H1 (cell line): ENCODE results near the gene CRHR2. TPM values are rescaled to one million over a fixed set of nuclear protein-coding genes. Genes with fewer than 3 reads are reported as not detected.

ENCODE experiments used
- CTCF ChIA-PET: fragments of 300-600 bp; sonication (Branson Sonifier 250); formaldehyde crosslinking; loops from one replicate; lab custom pipeline; 2021; ENCODE audit not compliant: partially characterized antibody; lab: Charles Lee
- POLR2A ChIA-PET: fragments of 300-600 bp; sonication (Branson Sonifier 250); formaldehyde crosslinking; loops from one replicate; lab custom pipeline; 2021; ENCODE audit warnings: inconsistent platforms; ENCODE audit not compliant: partially characterized antibody; lab: Charles Lee
- DNase-seq, 2 experiments: peaks; one replicate each; pipeline versions ENCODE4 v3.0.0 to v3.0.0-alpha.2; 2010 to 2022; ENCODE audit warnings: low spot score in 2 of 2, low read depth in 1 of 2, mixed read lengths in 1 of 2
- FAIRE-seq: peaks from 2 replicates; lab custom pipeline; 2011; peaks lifted over from hg19 to GRCh38; lab: Jason Lieb, UNC
- H2AFZ ChIP-seq: 2 replicates; pipeline ENCODE4 v1.8.1; 2012; ENCODE audit warnings: low read length, inconsistent platforms
- H2AK5ac ChIP-seq: 2 replicates; pipeline ENCODE4 v1.6.1; 2013; ENCODE audit warnings: low read depth, low read length
- H2BK120ac ChIP-seq: replicated peaks from 2 replicates; pipeline ENCODE3; 2013; ENCODE audit warnings: low read depth, low read length, inconsistent platforms
- H2BK12ac ChIP-seq: 2 replicates; pipeline ENCODE4 v1.6.1; 2013; ENCODE audit warnings: low read depth, low read length
- H2BK15ac ChIP-seq: 2 replicates; pipeline ENCODE4 v1.6.1; 2013; ENCODE audit warnings: low read length
- H2BK20ac ChIP-seq: 2 replicates; pipeline ENCODE4 v1.6.1; 2013; ENCODE audit warnings: low read length
- H2BK5ac ChIP-seq: 2 replicates; pipeline ENCODE4 v1.6.1; 2013; ENCODE audit warnings: low read depth, low read length
- H3K14ac ChIP-seq: 2 replicates; pipeline ENCODE4 v1.6.1; 2013; ENCODE audit warnings: inconsistent platforms; ENCODE audit not compliant: insufficient read length
- H3K18ac ChIP-seq: 2 replicates; pipeline ENCODE4 v1.6.1; 2013; ENCODE audit warnings: low read length; ENCODE audit errors: extremely low read depth
- H3K23ac ChIP-seq: 2 replicates; pipeline ENCODE4 v1.6.1; 2013; ENCODE audit warnings: inconsistent platforms; ENCODE audit not compliant: insufficient read length
- H3K23me2 ChIP-seq: 2 replicates; pipeline ENCODE4 v1.6.1; 2013; ENCODE audit warnings: low read depth, low read length
- H3K27ac ChIP-seq: 2 replicates; pipeline ENCODE4 v1.6.1; 2011; ENCODE audit warnings: low read depth, low read length, inconsistent platforms
- H3K27me3 ChIP-seq, 4 experiments: replicated peaks in 1 of 4; 1 replicate in 1 of 4; 2 replicates in 3 of 4; pipeline versions ENCODE4 v1.6.1 to v1.8.1; 2011 to 2013; ENCODE audit warnings: low read length in 3 of 4, mild to moderate bottlenecking in 3 of 4, inconsistent platforms in 2 of 4, mixed read lengths in 2 of 4, moderate library complexity in 1 of 4; ENCODE audit not compliant: control insufficient read depth in 3 of 4, insufficient read depth in 3 of 4; ENCODE audit errors: extremely low read depth in 1 of 4
- H3K36me3 ChIP-seq, 4 experiments: 2 replicates each; pipeline versions ENCODE4 v1.6.1 to v1.8.1; 2011 to 2013; ENCODE audit warnings: mild to moderate bottlenecking in 4 of 4, low read length in 3 of 4, moderate library complexity in 2 of 4, control low read depth in 1 of 4, inconsistent platforms in 1 of 4; ENCODE audit not compliant: insufficient read depth in 4 of 4, control insufficient read depth in 2 of 4
- H3K4ac ChIP-seq: replicated peaks from 2 replicates; pipeline ENCODE3; 2013; ENCODE audit warnings: low read length, low read depth, mixed read lengths, inconsistent platforms; ENCODE audit not compliant: insufficient read length
- H3K4me1 ChIP-seq, 4 experiments: replicated peaks in 1 of 4; 1 replicate in 1 of 4; 2 replicates in 3 of 4; pipeline versions ENCODE4 v1.6.1 to v1.8.1; 2011 to 2013; ENCODE audit warnings: low read length in 3 of 4, inconsistent platforms in 2 of 4, mixed read lengths in 1 of 4; ENCODE audit not compliant: insufficient read depth in 4 of 4, control insufficient read depth in 3 of 4
- H3K4me2 ChIP-seq, 2 experiments: 2 replicates each; pipeline versions ENCODE4 v1.6.1 to v1.8.1; 2011 to 2013; ENCODE audit warnings: low read depth in 2 of 2, low read length in 2 of 2, control low read depth in 1 of 2, inconsistent platforms in 1 of 2, mild to moderate bottlenecking in 1 of 2; ENCODE audit not compliant: insufficient read depth in 1 of 2
- H3K4me3 ChIP-seq, 4 experiments: fragments of 200-600, 300-600 bp in 1 of 4; sonication (generic), shearing (Covaris generic), sonication (Bioruptor Twin) in 1 of 4; 2 replicates each; pipeline versions ENCODE4 v1.5.1 to v1.8.1; 2011 to 2016; ENCODE audit warnings: low read length in 4 of 4, low read depth in 3 of 4, control low read depth in 2 of 4, inconsistent platforms in 2 of 4, mild to moderate bottlenecking in 2 of 4, mixed read lengths in 1 of 4, moderate library complexity in 1 of 4; ENCODE audit not compliant: insufficient read depth in 2 of 4; ENCODE audit errors: extremely low read depth in 1 of 4
- H3K56ac ChIP-seq: replicated peaks from 2 replicates; pipeline ENCODE3; 2013; ENCODE audit warnings: low read depth, mild to moderate bottlenecking, mixed read lengths, low read length, inconsistent platforms; ENCODE audit not compliant: insufficient read length
- H3K79me1 ChIP-seq: 2 replicates; pipeline ENCODE4 v1.6.1; 2013; ENCODE audit warnings: low read depth, low read length, control low read depth
- H3K79me2 ChIP-seq, 2 experiments: 2 replicates each; pipeline versions ENCODE4 v1.6.1 to v1.8.1; 2012 to 2013; ENCODE audit warnings: low read length in 2 of 2, mild to moderate bottlenecking in 2 of 2, inconsistent platforms in 1 of 2; ENCODE audit not compliant: insufficient read depth in 2 of 2, control insufficient read depth in 1 of 2
- H3K9ac ChIP-seq, 4 experiments: replicated peaks in 1 of 4; 1 replicate in 1 of 4; 2 replicates in 3 of 4; pipeline versions ENCODE4 v1.6.1 to v1.8.1; 2011 to 2013; ENCODE audit warnings: low read depth in 3 of 4, low read length in 3 of 4, control low read depth in 2 of 4, mild to moderate bottlenecking in 2 of 4, moderate library complexity in 2 of 4, inconsistent platforms in 1 of 4; ENCODE audit errors: extremely low read depth in 1 of 4
- H3K9me3 ChIP-seq, 2 experiments: 2 replicates each; pipeline versions ENCODE4 v1.6.1 to v1.8.1; 2012 to 2013; ENCODE audit warnings: mild to moderate bottlenecking in 2 of 2, moderate library complexity in 2 of 2, control low read depth in 1 of 2, inconsistent platforms in 1 of 2, low read depth in 1 of 2, low read length in 1 of 2, mixed read lengths in 1 of 2; ENCODE audit not compliant: insufficient read depth in 2 of 2
- H4K20me1 ChIP-seq, 2 experiments: replicated peaks in 1 of 2; 2 replicates each; pipeline versions ENCODE3 to v1.8.1; 2011 to 2013; ENCODE audit warnings: inconsistent platforms in 2 of 2, low read length in 2 of 2, mild to moderate bottlenecking in 1 of 2; ENCODE audit not compliant: insufficient read depth in 2 of 2, control insufficient read depth in 1 of 2
- H4K5ac ChIP-seq: 2 replicates; pipeline ENCODE4 v1.6.1; 2013; ENCODE audit warnings: low read length, low read depth, mixed read lengths, inconsistent platforms; ENCODE audit not compliant: insufficient read length
- H4K8ac ChIP-seq: 2 replicates; pipeline ENCODE4 v1.8.0; 2013; ENCODE audit warnings: mild to moderate bottlenecking, moderate library complexity, low read length, inconsistent platforms; ENCODE audit not compliant: insufficient read depth; ENCODE audit errors: extremely low read depth
- H4K91ac ChIP-seq: replicated peaks from 2 replicates; pipeline ENCODE3; 2013; ENCODE audit warnings: low read length, mixed read lengths, inconsistent platforms; ENCODE audit not compliant: insufficient read length
- CTBP2 ChIP-seq: IDR thresholded peaks from 2 replicates; pipeline ENCODE4 v1.7.0; 2011; ENCODE audit warnings: borderline replicate concordance, mild to moderate bottlenecking, moderate library complexity, mixed read lengths, low read length; ENCODE audit not compliant: insufficient read depth, insufficient read length
- E2F6 ChIP-seq: IDR thresholded peaks from 2 replicates; pipeline ENCODE4 v1.6.1; 2012; ENCODE audit warnings: inconsistent platforms
- MAFK ChIP-seq: IDR thresholded peaks from 2 replicates; pipeline ENCODE4 v1.6.1; 2012; ENCODE audit warnings: low read depth, mild to moderate bottlenecking, improper control_type of control experiment, low read length
- MAX ChIP-seq: IDR thresholded peaks from 2 replicates; pipeline ENCODE4 v1.6.1; 2012; ENCODE audit warnings: inconsistent platforms
- RBBP5 ChIP-seq: IDR thresholded peaks from 2 replicates; pipeline ENCODE4 v1.7.1; 2012; ENCODE audit warnings: low read depth, mild to moderate bottlenecking, inconsistent platforms, low read length, moderate library complexity, borderline replicate concordance
- RNF2 ChIP-seq: fragments of 200-900, 300-1000 bp; sonication (generic); IDR thresholded peaks from 2 replicates; pipeline ENCODE4 v1.7.1; 2016; ENCODE audit warnings: borderline replicate concordance, low read depth, mild to moderate bottlenecking, antibody characterized with exemption, low read length; ENCODE audit not compliant: poor library complexity, severe bottlenecking; ENCODE audit errors: missing control alignments
- SUZ12 ChIP-seq: fragments of 200-600 bp; sonication (generic); IDR thresholded peaks from 2 replicates; pipeline ENCODE4 v1.6.1; 2012; ENCODE audit warnings: mild to moderate bottlenecking, inconsistent platforms, low read length, moderate library complexity, mixed read lengths
- WGBS, 2 experiments: shearing (Covaris generic) in 1 of 2; methylation state at CpG; one replicate each; pipeline versions ENCODE4 v1.1.6 to v1.1.7; 2013 to 2015; ENCODE audit warnings: low lambda C conversion rate in 2 of 2, mixed read lengths in 2 of 2, inconsistent platforms in 1 of 2, low coverage in 1 of 2, missing lambda C conversion rate in 1 of 2; ENCODE audit not compliant: insufficient replicate concordance in 2 of 2, insufficient coverage in 1 of 2, insufficient read length in 1 of 2; ENCODE audit errors: extremely low coverage in 1 of 2, missing lambda C conversion rate in 1 of 2; 5-methylcytosine and 5-hydroxymethylcytosine counted together
- polyA plus RNA-seq, 7 experiments: library from polyadenylated mRNA; depleted of rRNA in 3 of 7; stranded (reverse) in 5 of 7; unstranded in 2 of 7; fragments of >200 nt in 5 of 7; fragments of 200-250 nt in 2 of 7; gene quantifications; 1 replicate in 5 of 7; 2 replicates in 1 of 7; 4 replicates in 1 of 7; pipeline versions ENCODE4 v1.2.1 to v1.2.3, GENCODE V29; 2011 to 2013; ENCODE audit warnings: missing spikeins in 2 of 7, mixed read lengths in 2 of 7
- total RNA-seq: library from RNA; stranded (reverse); fragmentation: NEBNext Ultra II Directional; extraction: Animal tissue kit (Norgen Biotek cat#: 25700); gene quantifications from 2 replicates; pipeline ENCODE4 v1.2.1, GENCODE V29; 2021

Gene CRHR2
- total and polyA plus RNA-seq, 2 of the 8 experiments (the other 6 are each of a cell fraction or from before 2014, with no cell fraction given): 0.37 to 1.3 TPM

GRCh38 chr7:30681815-30682211, 443 bp downstream of the CRHR2 start:
- Histone ChIP-seq H3K4me1 (peaks cover 6 to 16% (median 7%) of the 10 kb centered on the region in 4 experiments), H2BK120ac (no peak overlapping the region), H3K56ac (no peak overlapping the region), H2AK5ac (no peak overlapping the region), H3K36me3 (no peaks in the 10 kb centered on the region), H3K4me2 (peak overlapping the region; percentile 98 to 99), H4K5ac (no peak overlapping the region), H2BK5ac (no peak overlapping the region), H4K91ac (no peak overlapping the region), H3K4ac (no peak overlapping the region), H3K23ac (no peak overlapping the region), H4K8ac (peak overlapping the region; percentile 63), H3K9ac (no peak overlapping the region; a peak in 1 of 7 replicates), H3K23me2 (peaks cover 15% of the 10 kb centered on the region; the same call in 1 of the 2 replicates), H4K20me1 (peaks cover 2 to 21% of the 10 kb centered on the region in 2 experiments), H3K4me3 (peak overlapping the region; percentile 42 to 67 (median 50)), H3K79me1 (no peaks in the 10 kb centered on the region), H3K79me2 (no peaks in the 10 kb centered on the region), H3K27me3 (peaks cover 10 to 49% (median 41%) of the 10 kb centered on the region in 4 experiments), H3K18ac (no peak overlapping the region; the same call in 1 of the 2 replicates), H3K9me3 (no peaks in the 10 kb centered on the region), H3K14ac (no peak overlapping the region), H2BK12ac (0 out of 2 replicates have a peak overlapping the region, but pooled peaks have one; percentile 50), H2BK20ac (no peak overlapping the region), H2AFZ (no peak overlapping the region), H3K27ac (no peak overlapping the region), H2BK15ac (0 out of 2 replicates have a peak overlapping the region, but pooled peaks have one; percentile 61)
- FAIRE-seq (no peak), DNase-seq (peak in 1 of 2 experiments; percentile 73)
- POLR2A ChIA-PET: interaction anchor here (1.1 to 2.5 kb wide), 5 partner anchors 14 to 58 kb away, joined by 3 to 6 read pairs (median 4); no protein-coding TSS in a partner anchor
- WGBS, 2 experiments: 3% methylated on average over 30 of the region's 40 CpGs; no CpG with 5 or more reads in 1 of the 2 experiments
- TF ChIP-seq RNF2 (no peak), MAX (peak; percentile 73), MAFK (no peak), E2F6 (peak; percentile 65; the same call in 1 of the 2 replicates), SUZ12 (peak; percentile 27; the same call in 1 of the 2 replicates), CTBP2 (peak; percentile 16), RBBP5 (no peak)
- CTCF ChIA-PET: interaction anchor here (0.6 to 4.6 kb wide), 26 partner anchors 9 to 227 kb away, joined by 3 to 55 read pairs (median 6); no protein-coding TSS in a partner anchor
